ENCODE results near the gene NISCH.

Gene NISCH

GRCh38 chr3:52470920-52471319 lies 15.5 kb downstream of the NISCH start:
- no peak for TF ChIP-seq CTCF (IDR thresholded peaks at IDR 0.05; ENCODE audit: borderline replicate concordance, control extremely low read depth, extremely low read depth, insufficient read depth, missing control alignments)
- no peak for DNase-seq (ENCODE audit: low spot score)
- in situ Hi-C loops (cut with MboI; ENCODE audit: low sequenced_read_pairs, unreplicated experiment): no loop called here

GRCh38 chr3:52471371-52472238 lies 16.2 kb downstream of the NISCH start:
- TF ChIP-seq CTCF (IDR thresholded peaks at IDR 0.05; ENCODE audit: borderline replicate concordance, control extremely low read depth, extremely low read depth, insufficient read depth, missing control alignments): peak; percentile 57
- in situ Hi-C loops (cut with MboI; ENCODE audit: low sequenced_read_pairs, unreplicated experiment): no loop called here
- DNase-seq (ENCODE audit: low spot score): peak; percentile 76

GRCh38 chr3:52472239-52473000 lies 17.0 kb downstream of the NISCH start:
- DNase-seq (ENCODE audit: low spot score): no peak
- TF ChIP-seq CTCF (IDR thresholded peaks at IDR 0.05; ENCODE audit: borderline replicate concordance, control extremely low read depth, extremely low read depth, insufficient read depth, missing control alignments): no peak
- in situ Hi-C loops (cut with MboI; ENCODE audit: low sequenced_read_pairs, unreplicated experiment): no loop called here

GRCh38 chr3:52473026-52473425 lies 17.6 kb downstream of the NISCH start:
- in situ Hi-C loops (cut with MboI; ENCODE audit: low sequenced_read_pairs, unreplicated experiment): no loop called here
- no peak for TF ChIP-seq CTCF (IDR thresholded peaks at IDR 0.05; ENCODE audit: borderline replicate concordance, control extremely low read depth, extremely low read depth, insufficient read depth, missing control alignments)
- DNase-seq (ENCODE audit: low spot score): no peak

- in situ Hi-C loops (cut with MboI; ENCODE audit: low sequenced_read_pairs, unreplicated experiment): no loop called here
- DNase-seq (ENCODE audit: low spot score): no peak
- no peak for TF ChIP-seq CTCF (IDR thresholded peaks at IDR 0.05; ENCODE audit: borderline replicate concordance, control extremely low read depth, extremely low read depth, insufficient read depth, missing control alignments)
These were observed 21.8 kb downstream of the NISCH start for GRCh38 chr3:52477076-52477795.

- in situ Hi-C loops (cut with MboI; ENCODE audit: low sequenced_read_pairs, unreplicated experiment): no loop called here
- no peak for DNase-seq (ENCODE audit: low spot score)
- no peak for TF ChIP-seq CTCF (IDR thresholded peaks at IDR 0.05; ENCODE audit: borderline replicate concordance, control extremely low read depth, extremely low read depth, insufficient read depth, missing control alignments)
These were observed 22.3 kb downstream of the NISCH start for GRCh38 chr3:52477796-52478095.
